ENCODE data around the gene NTPCR.
"Not testable (repeated sequence)": the region's sequence is repeated elsewhere in the genome, so short reads cannot be mapped to it uniquely, and the experiment has no call there.

Gene NTPCR

GRCh38 chr1:232925421-232926220, 24.8 kb upstream of the NTPCR start:
- no peak overlapping the region for H3K4me3 ChIP-seq (ENCODE audit: low read depth in 1 of 5, low read length in 5 of 5)
- H3K9me3 ChIP-seq (ENCODE audit: control insufficient read depth in 5 of 5, low read length in 5 of 5): no peaks in the 10 kb centered on the region
- H3K27me3 ChIP-seq (ENCODE audit: control insufficient read depth in 5 of 5, insufficient read depth in 4 of 5, low read length in 5 of 5): peaks cover 0 to 2% (median 0%) of the 10 kb centered on the region in 5 donors
- H3K36me3 ChIP-seq (ENCODE audit: control insufficient read depth in 5 of 5, insufficient read depth in 5 of 5, low read length in 5 of 5): no peaks in the 10 kb centered on the region
- peaks cover 0 to 7% (median 3%) of the 10 kb centered on the region in 5 donors for H3K4me1 ChIP-seq (ENCODE audit: control insufficient read depth in 5 of 5, insufficient read depth in 5 of 5, low read length in 5 of 5)
- no peak overlapping the region for H3K9ac ChIP-seq (ENCODE audit: low read length in 5 of 5)
- no peak overlapping the region for H3K27ac ChIP-seq (ENCODE audit: low read depth, low read length)

- H3K27ac ChIP-seq (ENCODE audit: low read depth, low read length); H3K27me3 ChIP-seq (ENCODE audit: control insufficient read depth in 5 of 5, insufficient read depth in 4 of 5, low read length in 5 of 5); H3K36me3 ChIP-seq (ENCODE audit: control insufficient read depth in 5 of 5, insufficient read depth in 5 of 5, low read length in 5 of 5); H3K9ac ChIP-seq (ENCODE audit: low read length in 5 of 5); H3K4me3 ChIP-seq (ENCODE audit: low read depth in 1 of 5, low read length in 5 of 5); H3K9me3 ChIP-seq (ENCODE audit: control insufficient read depth in 5 of 5, low read length in 5 of 5); H3K4me1 ChIP-seq (ENCODE audit: control insufficient read depth in 5 of 5, insufficient read depth in 5 of 5, low read length in 5 of 5): not testable (repeated sequence)
Observed at GRCh38 chr1:232927166-232927565, 23.2 kb upstream of the NTPCR start.

GRCh38 chr1:232927830-232928505, 22.4 kb upstream of the NTPCR start:
- H3K36me3 ChIP-seq (ENCODE audit: control insufficient read depth in 5 of 5, insufficient read depth in 5 of 5, low read length in 5 of 5): no peaks in the 10 kb centered on the region
- no peaks in the 10 kb centered on the region for H3K4me1 ChIP-seq (ENCODE audit: control insufficient read depth in 5 of 5, insufficient read depth in 5 of 5, low read length in 5 of 5)
- peaks cover 0 to 2% (median 0%) of the 10 kb centered on the region in 5 donors for H3K27me3 ChIP-seq (ENCODE audit: control insufficient read depth in 5 of 5, insufficient read depth in 4 of 5, low read length in 5 of 5)
- H3K4me3 ChIP-seq (ENCODE audit: low read depth in 1 of 5, low read length in 5 of 5): no peak overlapping the region
- no peaks in the 10 kb centered on the region for H3K9me3 ChIP-seq (ENCODE audit: control insufficient read depth in 5 of 5, low read length in 5 of 5)
- no peak overlapping the region for H3K9ac ChIP-seq (ENCODE audit: low read length in 5 of 5)
- H3K27ac ChIP-seq (ENCODE audit: low read depth, low read length): no peak overlapping the region

- Histone ChIP-seq H3K4me1 (ENCODE audit: control insufficient read depth in 5 of 5, insufficient read depth in 5 of 5, low read length in 5 of 5) (peaks cover 0 to under 1% (median 0%) of the 10 kb centered on the region in 5 donors), H3K27ac (ENCODE audit: low read depth, low read length) (no peak overlapping the region), H3K9me3 (ENCODE audit: control insufficient read depth in 5 of 5, low read length in 5 of 5) (no peaks in the 10 kb centered on the region), H3K9ac (ENCODE audit: low read length in 5 of 5) (no peak overlapping the region), H3K36me3 (ENCODE audit: control insufficient read depth in 5 of 5, insufficient read depth in 5 of 5, low read length in 5 of 5) (no peaks in the 10 kb centered on the region), H3K27me3 (ENCODE audit: control insufficient read depth in 5 of 5, insufficient read depth in 4 of 5, low read length in 5 of 5) (peaks cover 0 to 2% (median 0%) of the 10 kb centered on the region in 5 donors), H3K4me3 (ENCODE audit: low read depth in 1 of 5, low read length in 5 of 5) (no peak overlapping the region)
Observed at GRCh38 chr1:232932486-232933425, 17.7 kb upstream of the NTPCR start.

- H3K9ac ChIP-seq (ENCODE audit: low read length in 5 of 5): no peak overlapping the region
- H3K36me3 ChIP-seq (ENCODE audit: control insufficient read depth in 5 of 5, insufficient read depth in 5 of 5, low read length in 5 of 5): no peaks in the 10 kb centered on the region
- no peak overlapping the region for H3K27ac ChIP-seq (ENCODE audit: low read depth, low read length)
- peaks cover 0 to 3% (median 0%) of the 10 kb centered on the region in 5 donors for H3K4me1 ChIP-seq (ENCODE audit: control insufficient read depth in 5 of 5, insufficient read depth in 5 of 5, low read length in 5 of 5)
- no peaks in the 10 kb centered on the region for H3K9me3 ChIP-seq (ENCODE audit: control insufficient read depth in 5 of 5, low read length in 5 of 5)
- no peaks in the 10 kb centered on the region for H3K27me3 ChIP-seq (ENCODE audit: control insufficient read depth in 5 of 5, insufficient read depth in 4 of 5, low read length in 5 of 5)
- no peak overlapping the region for H3K4me3 ChIP-seq (ENCODE audit: low read depth in 1 of 5, low read length in 5 of 5)
Observed at GRCh38 chr1:232936941-232937340, 13.5 kb upstream of the NTPCR start.

GRCh38 chr1:232937741-232938375, 12.6 kb upstream of the NTPCR start:
- Histone ChIP-seq H3K9me3 (ENCODE audit: control insufficient read depth in 5 of 5, low read length in 5 of 5) (no peaks in the 10 kb centered on the region), H3K27ac (ENCODE audit: low read depth, low read length) (no peak overlapping the region), H3K4me3 (ENCODE audit: low read depth in 1 of 5, low read length in 5 of 5) (no peak overlapping the region), H3K4me1 (ENCODE audit: control insufficient read depth in 5 of 5, insufficient read depth in 5 of 5, low read length in 5 of 5) (peaks cover 0 to 3% (median 0%) of the 10 kb centered on the region in 5 donors), H3K9ac (ENCODE audit: low read length in 5 of 5) (no peak overlapping the region), H3K27me3 (ENCODE audit: control insufficient read depth in 5 of 5, insufficient read depth in 4 of 5, low read length in 5 of 5) (no peaks in the 10 kb centered on the region), H3K36me3 (ENCODE audit: control insufficient read depth in 5 of 5, insufficient read depth in 5 of 5, low read length in 5 of 5) (no peaks in the 10 kb centered on the region)

- Histone ChIP-seq H3K36me3 (ENCODE audit: control insufficient read depth in 5 of 5, insufficient read depth in 5 of 5, low read length in 5 of 5) (no peaks in the 10 kb centered on the region), H3K4me1 (ENCODE audit: control insufficient read depth in 5 of 5, insufficient read depth in 5 of 5, low read length in 5 of 5) (peaks cover 0 to 3% (median 0%) of the 10 kb centered on the region in 5 donors), H3K9me3 (ENCODE audit: control insufficient read depth in 5 of 5, low read length in 5 of 5) (no peaks in the 10 kb centered on the region), H3K27ac (ENCODE audit: low read depth, low read length) (no peak overlapping the region), H3K27me3 (ENCODE audit: control insufficient read depth in 5 of 5, insufficient read depth in 4 of 5, low read length in 5 of 5) (no peaks in the 10 kb centered on the region), H3K9ac (ENCODE audit: low read length in 5 of 5) (no peak overlapping the region), H3K4me3 (ENCODE audit: low read depth in 1 of 5, low read length in 5 of 5) (no peak overlapping the region)
Observed at GRCh38 chr1:232938926-232939325, 11.5 kb upstream of the NTPCR start.

GRCh38 chr1:232939748-232940147, 10.7 kb upstream of the NTPCR start:
- Histone ChIP-seq H3K36me3 (ENCODE audit: control insufficient read depth in 5 of 5, insufficient read depth in 5 of 5, low read length in 5 of 5) (no peaks in the 10 kb centered on the region), H3K9ac (ENCODE audit: low read length in 5 of 5) (no peak overlapping the region), H3K4me1 (ENCODE audit: control insufficient read depth in 5 of 5, insufficient read depth in 5 of 5, low read length in 5 of 5) (peaks cover 0 to 3% (median 0%) of the 10 kb centered on the region in 5 donors), H3K4me3 (ENCODE audit: low read depth in 1 of 5, low read length in 5 of 5) (no peak overlapping the region), H3K9me3 (ENCODE audit: control insufficient read depth in 5 of 5, low read length in 5 of 5) (no peaks in the 10 kb centered on the region), H3K27me3 (ENCODE audit: control insufficient read depth in 5 of 5, insufficient read depth in 4 of 5, low read length in 5 of 5) (no peaks in the 10 kb centered on the region), H3K27ac (ENCODE audit: low read depth, low read length) (no peak overlapping the region)

GRCh38 chr1:232940262-232940661, 10.1 kb upstream of the NTPCR start:
- Histone ChIP-seq H3K4me3 (ENCODE audit: low read depth in 1 of 5, low read length in 5 of 5) (no peak overlapping the region), H3K27ac (ENCODE audit: low read depth, low read length) (no peak overlapping the region), H3K36me3 (ENCODE audit: control insufficient read depth in 5 of 5, insufficient read depth in 5 of 5, low read length in 5 of 5) (no peaks in the 10 kb centered on the region), H3K4me1 (ENCODE audit: control insufficient read depth in 5 of 5, insufficient read depth in 5 of 5, low read length in 5 of 5) (peaks cover 0 to 3% (median 0%) of the 10 kb centered on the region in 5 donors), H3K9me3 (ENCODE audit: control insufficient read depth in 5 of 5, low read length in 5 of 5) (no peaks in the 10 kb centered on the region), H3K9ac (ENCODE audit: low read length in 5 of 5) (no peak overlapping the region), H3K27me3 (ENCODE audit: control insufficient read depth in 5 of 5, insufficient read depth in 4 of 5, low read length in 5 of 5) (no peaks in the 10 kb centered on the region)

All from subcutaneous abdominal adipose tissue (tissue), 5 donors.